GM21360 (cell line): ENCODE data around the gene SYT17.
"Not testable (repeated sequence)": the region's sequence is repeated elsewhere in the genome, so short reads cannot be mapped to it uniquely, and the experiment has no call there.

Experiments used
- ATAC-seq: cut with Tn5 transposase; IDR thresholded peaks from one replicate; pipeline ENCODE4 v1.9.1; 2021; ENCODE audit warnings: mild to moderate bottlenecking, moderate library complexity; ENCODE audit not compliant: unreplicated experiment

SYT17 gene

DNA sequence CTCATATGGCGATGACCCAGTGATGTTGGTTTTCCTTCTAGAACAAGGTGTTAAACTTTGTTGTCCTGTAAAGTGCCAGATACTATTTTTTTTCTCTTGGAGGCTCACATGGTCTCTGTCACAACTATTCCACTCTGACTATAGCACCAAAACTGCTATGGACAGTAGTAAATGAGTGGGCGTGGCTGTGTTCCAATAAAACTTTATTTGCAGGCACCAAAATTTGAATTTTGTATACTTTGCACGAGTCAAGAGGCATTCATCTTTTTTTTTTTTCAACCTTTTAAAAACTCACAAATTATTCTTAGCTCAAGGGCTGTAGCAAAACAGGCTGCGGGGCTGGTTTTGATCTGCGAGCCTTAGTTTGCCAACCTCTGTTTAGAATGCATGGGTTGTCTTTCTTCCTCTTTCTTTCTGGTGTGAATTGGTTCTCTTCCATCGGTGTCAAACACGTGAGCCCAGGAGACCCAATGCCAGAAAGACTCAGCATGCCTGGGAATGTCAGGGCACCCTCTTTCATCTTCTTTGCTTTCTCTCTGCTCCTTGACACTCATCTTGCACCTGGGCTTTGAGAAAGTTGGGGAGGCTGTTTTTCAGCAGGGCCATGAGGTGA, 2.1 kb downstream of the SYT17 start:
- no peak for ATAC-seq

- ATAC-seq: no peak
Observed at GRCh38 chr16:19172098-19172780, 4.2 kb downstream of the SYT17 start.

DNA sequence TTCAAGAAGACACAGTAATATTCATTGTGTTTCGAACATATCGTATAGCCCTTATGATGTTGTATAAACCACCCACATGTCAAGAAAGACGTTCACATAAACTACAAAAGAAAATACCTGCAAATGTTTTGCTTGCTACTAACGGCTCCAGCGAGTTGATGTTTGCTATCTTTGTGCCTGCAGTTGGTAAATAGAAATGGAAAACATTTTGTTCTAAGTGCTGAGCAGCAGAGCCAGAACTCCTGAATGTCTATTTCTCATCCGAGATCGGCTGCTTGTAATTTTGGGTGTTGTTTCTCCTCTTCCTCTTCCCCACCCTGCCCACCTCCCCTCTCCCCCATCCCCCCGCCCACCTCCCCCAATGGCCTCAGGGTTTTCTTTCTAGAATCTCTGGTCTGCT, 5.0 kb downstream of the SYT17 start:
- no peak for ATAC-seq

- no peak for ATAC-seq
Observed at GRCh38 chr16:19173649-19174383, 5.8 kb downstream of the SYT17 start.

- no peak for ATAC-seq
Observed at GRCh38 chr16:19174478-19174877, 6.4 kb downstream of the SYT17 start.

- ATAC-seq: no peak
Observed at GRCh38 chr16:19175492-19176262, 7.6 kb downstream of the SYT17 start.

DNA sequence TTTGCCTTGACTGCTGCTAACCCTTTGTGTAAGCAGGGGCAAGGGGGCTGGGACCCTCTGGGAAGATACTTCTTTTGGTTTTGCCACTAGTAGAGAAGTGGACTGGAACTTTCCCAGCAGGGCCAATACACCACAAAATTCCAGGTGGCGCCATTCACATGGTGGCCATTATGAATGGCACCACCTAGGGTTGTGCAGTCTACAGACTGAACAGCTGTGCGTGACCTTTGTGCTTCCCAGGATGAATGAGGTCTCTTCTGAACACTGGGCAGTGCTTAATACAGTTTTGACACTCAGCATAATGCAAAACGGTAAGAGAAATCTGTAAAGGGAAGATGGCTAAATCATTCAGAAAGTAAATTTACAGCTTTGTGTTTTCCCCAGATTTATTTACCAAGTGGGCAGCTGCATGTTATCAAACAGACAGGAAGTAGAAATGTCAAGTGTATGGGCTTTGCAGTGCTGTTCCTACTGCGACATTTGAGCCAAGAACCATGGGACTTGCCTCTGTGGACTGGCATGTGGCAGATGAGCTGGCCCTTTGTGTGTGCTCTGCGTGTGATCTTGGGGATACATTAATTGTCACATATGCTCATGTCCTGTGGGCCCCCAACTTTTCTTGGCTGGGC, 9.2 kb downstream of the SYT17 start:
- ATAC-seq: no peak

GRCh38 chr16:19179546-19180490, 11.8 kb downstream of the SYT17 start:
- no peak for ATAC-seq

GRCh38 chr16:19180741-19181140, 12.7 kb downstream of the SYT17 start:
- no peak for ATAC-seq

GRCh38 chr16:19182481-19182880, 14.4 kb downstream of the SYT17 start:
- ATAC-seq: no peak

- ATAC-seq: no peak
Observed at GRCh38 chr16:19183187-19183586, 15.1 kb downstream of the SYT17 start.

DNA sequence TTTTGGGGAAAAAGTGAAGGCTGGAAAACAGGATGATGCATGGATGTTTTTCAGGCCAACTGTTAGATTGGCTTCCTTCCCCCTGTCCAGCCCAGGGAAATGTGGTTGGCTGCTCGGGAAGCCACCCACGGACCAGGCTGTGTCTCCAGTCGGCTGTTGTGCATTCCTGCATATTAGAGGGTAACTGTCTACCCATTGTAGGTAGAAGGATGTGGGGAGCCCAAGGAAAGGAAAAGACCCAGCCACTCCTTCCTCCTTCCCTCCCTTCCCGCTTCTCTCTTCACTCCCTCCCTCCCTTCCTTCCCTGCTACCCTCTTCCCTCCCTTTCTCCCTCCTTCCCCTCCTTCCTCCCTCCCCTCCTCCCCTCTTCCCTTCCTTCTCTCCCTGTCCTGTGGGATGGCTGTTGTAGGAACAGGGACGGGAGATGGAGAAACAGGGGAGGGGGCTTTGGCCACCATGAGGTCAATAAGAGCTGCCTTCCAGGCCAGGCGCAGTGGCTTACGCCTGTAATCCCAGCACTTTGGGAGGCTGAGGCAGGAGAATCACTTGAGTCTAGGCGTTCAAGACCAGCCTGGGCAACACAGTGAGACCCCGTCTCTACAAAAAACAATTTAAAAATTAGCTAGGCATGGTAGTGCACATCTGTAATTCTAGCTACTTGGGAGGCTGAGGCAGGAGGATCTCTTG, 16.9 kb downstream of the SYT17 start:
- ATAC-seq: no peak

GRCh38 chr16:19185510-19185851, 17.4 kb downstream of the SYT17 start:
- no peak for ATAC-seq

DNA sequence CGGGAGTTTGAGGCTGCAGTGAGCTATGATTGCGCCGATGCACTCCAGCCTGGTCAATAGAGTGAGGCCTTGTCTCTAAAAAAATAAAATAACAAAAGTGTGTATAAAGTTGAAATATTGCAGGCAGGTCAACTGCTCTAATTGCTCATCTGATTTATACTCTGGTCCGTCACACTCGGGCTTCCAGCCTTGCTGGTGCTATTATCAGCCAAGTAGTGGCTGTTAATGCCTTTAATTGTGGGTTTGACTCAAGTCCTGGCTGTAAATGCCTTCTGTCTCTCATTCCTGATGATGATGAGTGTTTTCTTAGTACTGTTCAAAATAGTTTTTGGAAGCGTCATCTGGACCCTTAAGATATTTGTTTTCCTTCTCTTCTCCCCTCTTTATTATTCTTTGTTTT, 18.4 kb downstream of the SYT17 start:
- ATAC-seq: no peak

DNA sequence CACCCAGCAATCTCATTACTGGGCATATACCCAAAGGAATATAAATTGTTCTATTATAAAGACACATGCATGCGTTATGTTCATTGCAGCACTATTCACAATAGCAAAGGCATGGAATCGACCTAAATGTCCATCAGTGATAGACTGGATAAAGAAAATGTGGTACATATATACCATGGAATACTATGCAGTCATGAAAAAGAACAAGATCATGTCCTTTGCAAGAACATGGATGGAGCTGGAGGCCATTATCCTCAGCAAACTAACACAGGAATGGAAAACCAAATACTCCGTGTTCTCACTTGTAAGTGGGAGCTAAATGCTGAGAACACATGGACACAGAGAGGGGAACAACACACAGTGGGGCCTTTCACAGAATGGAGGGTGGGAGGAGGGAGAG, 19.9 kb downstream of the SYT17 start:
- ATAC-seq: not testable (repeated sequence)

DNA sequence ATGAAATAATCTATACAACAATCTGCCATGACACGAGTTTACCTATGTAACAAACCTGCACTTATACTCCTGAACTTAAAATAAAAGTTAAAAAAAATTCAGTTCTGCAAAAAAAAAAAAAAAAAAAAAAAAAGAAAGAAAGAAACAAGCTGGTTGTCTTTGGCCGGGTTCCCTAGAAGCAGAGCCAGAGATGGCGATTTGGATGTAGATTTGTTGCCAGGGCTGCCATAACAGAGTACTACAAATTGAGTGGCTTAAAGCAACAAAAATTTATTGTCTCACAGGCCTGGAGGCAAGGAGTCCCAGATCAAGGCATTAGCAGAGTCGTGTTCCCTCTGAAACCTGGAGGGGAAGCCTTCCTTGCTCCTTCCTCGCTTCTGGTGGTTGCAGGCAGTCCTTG, 20.4 kb downstream of the SYT17 start:
- ATAC-seq: no peak

DNA sequence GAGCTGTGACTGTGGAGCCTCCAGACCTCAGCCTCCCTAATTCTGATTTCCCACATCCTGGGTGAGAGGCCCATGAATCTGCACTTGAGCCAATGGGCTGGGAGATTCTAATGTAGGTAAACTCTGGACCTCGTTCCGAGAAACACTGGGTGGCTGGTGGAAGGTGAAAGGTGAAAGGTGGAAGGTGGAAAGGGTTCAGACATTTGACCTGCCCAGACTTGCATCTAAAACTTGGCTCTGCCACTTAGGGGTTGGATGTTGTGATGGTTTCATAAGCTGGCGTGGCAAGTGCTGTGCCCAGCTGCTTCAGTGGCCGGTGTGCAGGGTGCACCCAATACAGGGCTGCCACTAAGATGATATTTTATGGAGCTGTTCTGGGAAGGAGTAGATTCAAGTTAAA, 24.8 kb downstream of the SYT17 start:
- no peak for ATAC-seq

- ATAC-seq: no peak
Observed at GRCh38 chr16:19196871-19197270, 28.8 kb downstream of the SYT17 start.

- ATAC-seq: no peak
Observed at GRCh38 chr16:19203374-19203966, 35.4 kb downstream of the SYT17 start.
